Ishikawa (cell line): ENCODE measurements around the gene NEUROD6.

Experiments
- CEBPB ChIP-seq: IDR thresholded peaks from 2 replicates; pipeline ENCODE4 v1.6.1; 2012
- CREB1 ChIP-seq: IDR thresholded peaks from 2 replicates; pipeline ENCODE4 v1.6.1; 2012; ENCODE audit warnings: low read depth
- EGR1 ChIP-seq: IDR thresholded peaks from 2 replicates; pipeline ENCODE4 v1.6.1; 2012
- EP300 ChIP-seq: IDR thresholded peaks from 2 replicates; pipeline ENCODE4 v1.6.1; 2012; ENCODE audit warnings: borderline replicate concordance
- FOXM1 ChIP-seq: IDR thresholded peaks from 2 replicates; pipeline ENCODE4 v1.6.1; 2012; ENCODE audit warnings: low read depth, borderline replicate concordance
- NFIC ChIP-seq: IDR thresholded peaks from 2 replicates; pipeline ENCODE4 v1.6.1; 2012
- RAD21 ChIP-seq: IDR thresholded peaks from 2 replicates; pipeline ENCODE4 v1.6.1; 2012; ENCODE audit warnings: low read depth
- REST ChIP-seq: IDR thresholded peaks from 2 replicates; pipeline ENCODE4 v1.6.1; 2012; ENCODE audit warnings: low read depth, mild to moderate bottlenecking
- TAF1 ChIP-seq: IDR thresholded peaks from 2 replicates; pipeline ENCODE4 v1.6.1; 2012; ENCODE audit warnings: low read depth, mild to moderate bottlenecking
- TCF12 ChIP-seq: IDR thresholded peaks from 2 replicates; pipeline ENCODE4 v1.6.1; 2012; ENCODE audit warnings: low read depth
- TEAD4 ChIP-seq: IDR thresholded peaks from 2 replicates; pipeline ENCODE4 v1.6.1; 2012
- YY1 ChIP-seq: IDR thresholded peaks from 2 replicates; pipeline ENCODE4 v1.6.1; 2012; ENCODE audit warnings: low read depth
- ZBTB7A ChIP-seq: IDR thresholded peaks from 2 replicates; pipeline ENCODE4 v1.6.1; 2012; ENCODE audit warnings: low read depth
- TF ChIP-seq, protein P1 (sequence below): IDR thresholded peaks from 2 replicates; pipeline ENCODE4 v1.6.1; 2012
- TF ChIP-seq, protein P2 (sequence below): IDR thresholded peaks from 2 replicates; pipeline ENCODE4 v1.6.1; 2012

NEUROD6 gene

DNA sequence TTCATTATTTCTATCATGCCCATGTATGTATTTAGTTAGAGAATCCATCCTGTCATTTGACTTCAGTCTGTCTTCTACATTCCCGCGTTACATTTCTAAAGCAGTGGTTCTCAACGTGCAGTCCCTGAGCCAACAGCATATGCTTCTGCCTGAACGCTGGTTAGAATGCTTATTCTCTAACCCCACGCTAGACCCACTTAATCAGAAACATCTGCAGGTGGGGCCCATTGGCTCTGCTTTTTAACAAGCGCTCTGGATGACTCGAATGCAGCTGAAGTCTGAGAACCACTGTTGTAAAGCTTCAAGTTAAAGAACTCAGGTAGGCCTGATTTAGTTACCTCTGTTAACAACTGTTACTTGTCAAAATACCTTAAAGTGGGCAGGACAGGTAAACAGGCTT lies 38.2 kb downstream of the NEUROD6 start:
- no peak for TF ChIP-seq FOXM1
- TF ChIP-seq NFIC: no peak
- TF ChIP-seq TAF1: no peak
- no peak for TF ChIP-seq REST
- TF ChIP-seq, protein P1, sequence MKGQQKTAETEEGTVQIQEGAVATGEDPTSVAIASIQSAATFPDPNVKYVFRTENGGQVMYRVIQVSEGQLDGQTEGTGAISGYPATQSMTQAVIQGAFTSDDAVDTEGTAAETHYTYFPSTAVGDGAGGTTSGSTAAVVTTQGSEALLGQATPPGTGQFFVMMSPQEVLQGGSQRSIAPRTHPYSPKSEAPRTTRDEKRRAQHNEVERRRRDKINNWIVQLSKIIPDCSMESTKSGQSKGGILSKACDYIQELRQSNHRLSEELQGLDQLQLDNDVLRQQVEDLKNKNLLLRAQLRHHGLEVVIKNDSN: no peak
- no peak for TF ChIP-seq CREB1
- no peak for TF ChIP-seq TEAD4
- no peak for TF ChIP-seq CEBPB
- TF ChIP-seq, protein P2, sequence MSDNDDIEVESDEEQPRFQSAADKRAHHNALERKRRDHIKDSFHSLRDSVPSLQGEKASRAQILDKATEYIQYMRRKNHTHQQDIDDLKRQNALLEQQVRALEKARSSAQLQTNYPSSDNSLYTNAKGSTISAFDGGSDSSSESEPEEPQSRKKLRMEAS: no peak
- no peak for TF ChIP-seq RAD21
- TF ChIP-seq YY1: no peak

DNA sequence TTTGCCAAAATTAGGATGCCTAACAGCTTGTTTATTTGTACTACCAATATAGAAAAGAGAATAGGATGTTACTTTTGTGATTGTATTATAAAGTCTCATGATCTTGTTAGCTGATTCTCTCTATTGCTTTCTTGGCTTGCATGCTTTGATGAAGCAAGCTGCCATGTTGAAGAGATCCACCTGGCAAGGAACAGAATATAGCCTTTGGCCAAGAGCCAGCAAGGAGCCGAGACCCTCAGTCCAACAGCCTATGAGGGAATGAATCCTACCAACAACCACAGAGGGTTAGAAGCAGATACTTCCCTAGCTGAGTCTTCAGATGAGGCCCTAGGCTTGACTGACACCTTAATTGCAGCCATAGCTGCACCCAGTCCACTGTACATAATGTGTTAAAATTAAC lies 41.2 kb downstream of the NEUROD6 start:
- TF ChIP-seq, protein P2: no peak
- TF ChIP-seq EGR1 (no peak), RAD21 (no peak), FOXM1 (no peak), TCF12 (no peak), EP300 (no peak), REST (no peak), TAF1 (no peak), YY1 (no peak), CEBPB (no peak)
- TF ChIP-seq, protein P1: no peak

DNA sequence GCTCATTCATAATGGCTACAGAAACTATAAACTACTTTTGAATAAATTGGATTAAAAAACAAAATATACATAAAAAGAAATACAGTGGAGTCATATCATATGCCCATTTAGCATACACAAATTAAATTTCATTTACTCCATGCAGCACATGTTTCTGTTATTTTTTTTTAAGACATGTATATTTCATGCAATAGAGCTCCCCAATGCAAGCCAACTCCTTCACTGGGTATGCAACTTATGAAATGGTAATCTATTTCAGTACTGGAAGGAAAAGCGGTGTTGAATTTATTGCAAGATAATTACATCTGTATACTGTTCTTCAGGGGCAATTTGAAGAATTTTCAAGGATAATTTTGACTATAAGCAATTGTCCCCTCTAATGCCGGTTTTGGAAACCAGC lies 49.9 kb downstream of the NEUROD6 start:
- TF ChIP-seq, protein P1: no peak
- no peak for TF ChIP-seq EP300
- no peak for TF ChIP-seq REST
- no peak for TF ChIP-seq CEBPB
- TF ChIP-seq YY1: no peak
- TF ChIP-seq TCF12: no peak
- TF ChIP-seq CREB1: no peak
- TF ChIP-seq TEAD4: no peak
- TF ChIP-seq EGR1: no peak
- TF ChIP-seq NFIC: no peak
- no peak for TF ChIP-seq FOXM1
- no peak for TF ChIP-seq TAF1
- no peak for TF ChIP-seq RAD21
- no peak for TF ChIP-seq ZBTB7A
- TF ChIP-seq, protein P2: no peak
